NCI-H2081 (cell line): Measurements from ENCODE around the gene ZCCHC4.
A peak's percentile ranks its signal among the peaks of the same experiment; 100 is the strongest.

Experiments used
- DNase-seq, 2 experiments: peaks; one replicate each; lab custom pipeline; 2025; lab: John Stamatoyannopoulos, UW

The ZCCHC4 gene, protein sequence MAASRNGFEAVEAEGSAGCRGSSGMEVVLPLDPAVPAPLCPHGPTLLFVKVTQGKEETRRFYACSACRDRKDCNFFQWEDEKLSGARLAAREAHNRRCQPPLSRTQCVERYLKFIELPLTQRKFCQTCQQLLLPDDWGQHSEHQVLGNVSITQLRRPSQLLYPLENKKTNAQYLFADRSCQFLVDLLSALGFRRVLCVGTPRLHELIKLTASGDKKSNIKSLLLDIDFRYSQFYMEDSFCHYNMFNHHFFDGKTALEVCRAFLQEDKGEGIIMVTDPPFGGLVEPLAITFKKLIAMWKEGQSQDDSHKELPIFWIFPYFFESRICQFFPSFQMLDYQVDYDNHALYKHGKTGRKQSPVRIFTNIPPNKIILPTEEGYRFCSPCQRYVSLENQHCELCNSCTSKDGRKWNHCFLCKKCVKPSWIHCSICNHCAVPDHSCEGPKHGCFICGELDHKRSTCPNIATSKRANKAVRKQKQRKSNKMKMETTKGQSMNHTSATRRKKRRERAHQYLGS

GRCh38 chr4:25312496-25313200, at the start of gene ZCCHC4:
ZCCHC4 (plus strand) TSS chr4:25312774; CDS start chr4:25312810, 36 bp downstream.
- DNase-seq: peak; percentile 91 to 92

DNA sequence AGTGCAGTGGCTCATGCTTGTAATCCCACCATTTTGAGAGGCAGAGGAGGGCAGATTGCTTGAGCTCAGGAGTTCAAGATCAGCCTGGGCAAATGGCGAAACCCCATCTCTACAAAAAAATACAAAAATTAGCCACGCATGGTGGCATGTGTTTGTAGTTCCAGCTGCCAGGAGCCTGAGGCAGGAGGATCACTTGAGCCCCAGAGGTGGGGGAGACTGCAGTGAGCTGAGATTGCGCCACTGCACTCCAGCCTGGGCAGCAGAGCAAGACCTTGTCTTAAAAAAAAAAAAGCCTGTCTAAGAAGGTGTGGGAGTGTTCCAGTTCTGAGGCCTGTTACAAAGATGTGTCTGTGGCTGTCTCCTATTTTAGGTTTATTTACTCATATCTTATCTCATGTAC, 40.7 kb upstream of the ZCCHC4 start:
- no peak for DNase-seq

DNA sequence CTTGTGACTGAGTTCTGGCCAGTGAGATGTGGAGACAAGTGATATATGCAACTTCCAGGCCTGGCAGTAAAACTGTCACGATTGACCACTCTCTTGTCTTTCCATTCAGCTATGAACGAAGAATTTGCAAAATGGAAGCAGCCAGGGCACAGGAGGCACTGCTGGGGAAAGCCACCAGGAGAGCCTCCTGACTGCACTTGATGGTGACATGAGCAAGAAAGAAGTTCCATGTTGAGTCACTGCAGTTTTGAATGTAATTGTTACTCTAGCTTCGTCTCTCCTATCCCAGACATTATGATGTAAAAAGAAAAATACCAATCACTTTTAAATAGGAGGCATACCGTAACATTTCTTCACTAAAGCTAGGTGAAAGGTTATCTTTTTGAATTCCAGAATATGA, 32.4 kb upstream of the ZCCHC4 start:
- no peak for DNase-seq

- no peak for DNase-seq
These were observed 28.6 kb upstream of the ZCCHC4 start for GRCh38 chr4:25283948-25284347.

- no peak for DNase-seq
These were observed 28.1 kb upstream of the ZCCHC4 start for GRCh38 chr4:25284466-25284865.

GRCh38 chr4:25290490-25291067, 22.0 kb upstream of the ZCCHC4 start:
- no peak for DNase-seq

DNA sequence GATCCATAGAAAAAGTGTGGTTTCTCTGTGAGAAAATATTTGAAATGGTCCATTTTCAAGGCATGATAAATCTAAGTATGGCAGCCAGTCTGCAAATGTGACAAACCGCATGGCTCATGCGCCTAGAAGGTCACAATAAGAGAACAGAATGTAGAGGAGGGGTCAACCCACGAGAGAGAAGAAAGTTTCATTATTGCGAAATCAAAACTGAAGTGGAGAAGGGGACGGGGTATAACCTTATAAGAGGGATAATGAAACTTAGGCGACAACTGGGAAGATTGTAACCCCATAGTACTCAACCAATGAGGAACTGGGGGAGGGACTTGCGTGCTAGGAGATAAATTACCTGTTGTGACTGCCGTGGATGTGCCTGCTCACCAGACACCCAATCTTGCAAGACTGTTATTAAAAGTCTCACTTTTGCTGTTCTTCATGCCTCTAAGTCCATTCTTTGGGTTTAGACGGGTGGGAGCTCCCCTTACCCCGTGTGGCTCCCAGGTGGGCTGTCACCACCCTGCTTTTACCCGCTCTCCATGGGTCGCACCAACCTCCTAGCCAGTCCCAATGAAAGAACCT, 21.3 kb upstream of the ZCCHC4 start:
- no peak for DNase-seq

DNA sequence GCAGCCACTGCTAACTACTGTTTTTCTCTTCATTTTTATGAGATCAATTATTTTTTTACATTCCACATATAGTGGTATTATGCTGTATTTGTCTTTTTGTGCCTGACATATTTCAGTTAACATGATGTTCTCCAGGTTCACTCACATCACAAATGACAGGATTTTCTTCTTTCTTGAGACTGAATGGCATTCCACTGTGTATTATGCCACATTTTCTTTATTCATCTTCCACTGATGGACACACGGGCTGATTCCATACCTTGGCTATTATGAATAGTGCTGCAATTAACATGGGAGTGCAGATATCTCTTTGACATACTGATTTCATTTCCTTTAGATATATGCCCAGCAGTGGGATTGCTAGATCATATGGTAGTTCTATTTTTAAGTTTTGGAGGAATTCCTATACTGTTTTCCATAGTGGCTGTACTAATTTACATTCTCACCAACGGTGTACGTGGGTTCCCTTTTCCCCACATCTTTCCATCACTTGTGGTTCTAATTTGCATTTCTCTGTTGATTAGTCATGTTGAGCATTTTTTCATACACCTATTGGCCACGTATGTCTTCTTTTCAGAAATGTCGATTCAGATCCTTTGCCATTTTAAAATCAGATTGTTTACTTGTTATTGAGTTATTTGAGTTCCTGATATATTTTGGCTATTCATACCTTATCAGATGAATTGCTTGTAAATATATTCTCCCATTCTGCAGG, 14.9 kb upstream of the ZCCHC4 start:
- no peak for DNase-seq

DNA sequence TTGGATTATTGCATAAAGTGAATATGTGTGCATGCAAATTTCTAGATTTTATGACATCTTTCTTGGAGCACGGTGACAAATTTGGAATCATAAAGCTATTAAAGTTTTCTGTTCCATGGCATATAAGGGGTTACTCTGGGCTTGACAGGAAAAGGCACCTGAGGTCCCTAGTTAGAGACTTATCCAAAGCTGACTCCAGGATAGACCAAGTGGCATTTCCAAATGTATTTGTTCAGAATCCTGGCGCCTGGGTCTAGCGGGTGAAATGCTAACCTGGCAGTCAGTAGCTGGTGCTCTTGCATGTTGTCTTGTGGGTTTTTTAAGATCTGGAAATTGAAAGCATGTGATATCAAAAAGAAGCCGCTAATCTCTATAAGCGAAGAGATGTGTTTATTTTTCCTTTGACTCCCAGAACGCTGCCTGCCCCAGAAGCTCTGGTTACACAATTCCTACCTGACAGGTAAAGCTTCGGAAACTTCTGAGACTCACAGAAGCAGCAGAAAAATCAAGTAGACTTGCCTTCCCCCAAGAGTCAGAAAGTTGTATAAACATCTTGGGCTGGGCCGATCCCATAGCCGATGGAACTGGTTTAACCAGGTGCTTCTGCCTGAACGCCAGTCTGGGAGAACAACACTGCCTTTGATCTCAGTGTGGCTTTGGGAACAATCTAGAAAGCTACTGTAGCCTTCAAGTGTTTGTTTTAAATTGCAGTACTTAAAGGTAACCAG, 12.9 kb upstream of the ZCCHC4 start:
- DNase-seq: no peak

DNA sequence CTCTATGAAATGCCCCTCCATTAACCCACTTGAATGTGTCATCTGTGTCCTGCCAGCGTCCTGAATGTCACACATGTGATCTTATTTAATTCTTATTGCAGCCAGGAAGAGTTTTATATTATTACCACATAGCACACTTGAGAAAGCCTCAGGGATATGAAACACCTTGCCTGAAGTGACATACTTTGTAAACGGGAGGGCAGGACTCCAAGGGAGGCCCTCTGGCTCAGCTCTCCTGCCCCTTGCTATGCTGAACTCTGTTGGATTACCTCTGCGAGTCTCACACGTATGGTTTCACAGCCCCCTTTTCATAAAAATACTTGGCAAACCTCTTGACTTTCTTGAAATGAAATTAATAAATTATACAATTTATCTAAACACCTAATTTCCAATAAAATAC, 11.1 kb upstream of the ZCCHC4 start:
- no peak for DNase-seq

- DNase-seq: no peak
These were observed 9.9 kb upstream of the ZCCHC4 start for GRCh38 chr4:25302626-25303025.

DNA sequence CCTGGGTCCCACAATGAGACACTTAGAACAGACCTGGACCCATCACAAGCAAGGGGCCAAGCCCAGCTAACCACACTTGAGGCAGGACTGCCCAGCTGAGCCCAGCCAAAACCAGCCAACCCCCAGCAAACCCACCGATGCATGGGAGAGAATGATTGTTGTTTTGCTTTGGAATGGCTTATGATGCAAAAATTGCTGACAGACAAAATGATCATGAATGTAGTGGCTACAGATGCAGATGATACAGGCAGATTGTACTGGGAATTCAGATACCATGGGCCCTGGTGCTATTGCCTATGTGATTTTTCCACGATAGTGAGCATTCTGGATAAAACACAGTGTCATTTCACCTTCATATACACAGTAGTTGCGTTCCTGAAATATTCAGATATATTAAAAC, 9.0 kb upstream of the ZCCHC4 start:
- no peak for DNase-seq

GRCh38 chr4:25306518-25307057, 6.0 kb upstream of the ZCCHC4 start:
- DNase-seq: no peak

GRCh38 chr4:25307596-25307995, 5.0 kb upstream of the ZCCHC4 start:
- DNase-seq: no peak

GRCh38 chr4:25308306-25308705, 4.3 kb upstream of the ZCCHC4 start:
- DNase-seq: no peak

DNA sequence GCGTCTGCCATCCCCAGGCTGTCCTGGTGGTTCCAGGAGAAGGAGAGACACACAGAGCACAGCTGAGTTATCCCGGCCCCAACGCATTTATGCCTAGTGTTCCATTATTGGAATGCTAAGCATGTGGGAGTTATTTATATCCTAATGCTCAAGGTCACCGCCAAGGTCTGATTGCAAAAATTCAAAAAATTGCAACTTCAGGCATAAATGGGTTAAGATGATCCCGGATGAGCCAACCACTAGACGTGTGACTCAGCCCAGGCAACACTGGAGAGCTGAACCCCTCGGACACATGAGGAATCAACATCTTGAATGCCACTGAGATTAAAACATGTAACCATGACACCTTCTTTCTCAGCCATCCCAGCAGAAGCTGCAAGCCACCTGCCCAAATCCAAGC, 3.8 kb upstream of the ZCCHC4 start:
- DNase-seq: no peak

DNA sequence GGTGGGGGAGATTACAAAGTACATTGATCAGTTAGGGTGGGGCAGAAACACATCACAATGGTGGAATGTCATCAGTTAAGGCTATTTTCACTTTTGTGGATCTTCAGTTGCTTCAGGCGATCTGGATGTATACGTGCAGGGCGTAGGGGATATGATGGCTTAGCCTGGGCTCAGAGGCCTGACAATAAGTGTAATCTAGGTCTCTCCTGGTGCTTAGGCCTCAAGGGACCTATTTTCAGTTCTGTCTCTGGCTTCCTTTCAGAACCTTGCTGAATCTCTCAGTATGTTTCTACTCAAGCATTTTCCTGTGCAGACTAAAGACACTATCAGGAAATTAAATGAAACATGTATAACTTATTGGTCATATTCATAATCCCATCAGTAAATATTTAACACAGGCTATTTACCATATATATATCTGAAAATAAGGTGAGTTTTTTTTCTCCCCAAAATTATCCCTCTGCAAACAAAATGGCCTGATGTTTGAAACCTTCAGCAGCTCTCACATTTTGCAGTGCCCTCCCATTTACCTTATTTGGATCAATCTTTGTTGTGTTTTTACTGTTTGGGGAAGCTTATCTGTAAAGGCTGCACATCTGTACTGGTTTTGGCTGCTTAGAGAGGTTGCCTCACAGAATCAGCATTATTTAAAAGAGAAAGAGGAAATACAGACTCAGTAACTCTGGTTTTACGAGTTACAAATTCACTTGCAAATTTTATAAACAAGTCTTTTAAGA, 2.3 kb upstream of the ZCCHC4 start:
- DNase-seq: no peak

GRCh38 chr4:25310803-25311166, 1.8 kb upstream of the ZCCHC4 start:
- no peak for DNase-seq

DNA sequence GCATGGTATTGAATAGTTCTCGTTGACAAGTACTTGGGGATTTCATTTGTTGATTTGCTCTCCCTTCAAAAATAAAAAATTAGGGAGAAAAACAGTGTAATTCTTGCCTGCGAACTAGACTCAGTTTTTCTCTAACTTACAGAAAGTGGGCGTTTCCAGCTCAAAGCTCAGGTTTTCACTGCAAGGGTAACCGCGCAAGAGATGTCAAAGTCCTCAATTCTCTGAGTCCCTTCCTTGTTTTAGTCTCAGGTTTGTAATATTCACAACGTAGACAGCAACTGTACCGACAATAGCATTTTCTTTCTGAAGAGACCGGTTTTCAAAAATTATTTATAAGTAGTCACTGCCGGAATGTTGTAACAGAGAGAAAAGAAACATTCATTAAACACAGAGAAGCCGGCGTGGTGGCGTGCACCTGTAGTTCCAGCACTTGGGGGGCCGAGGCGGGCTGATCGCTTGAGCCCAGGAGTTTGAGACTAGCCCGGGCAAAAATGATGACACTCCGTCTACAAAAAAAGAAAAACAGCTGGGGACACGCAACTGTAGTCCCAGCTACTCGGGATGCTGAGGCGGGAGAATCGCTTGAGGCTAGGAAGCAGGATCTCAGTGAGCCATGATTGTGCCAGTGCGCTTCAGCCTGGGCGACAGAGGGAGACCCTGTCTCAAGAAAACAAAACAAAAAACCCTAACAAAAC, 774 bp downstream of the ZCCHC4 start:
- DNase-seq: no peak

DNA sequence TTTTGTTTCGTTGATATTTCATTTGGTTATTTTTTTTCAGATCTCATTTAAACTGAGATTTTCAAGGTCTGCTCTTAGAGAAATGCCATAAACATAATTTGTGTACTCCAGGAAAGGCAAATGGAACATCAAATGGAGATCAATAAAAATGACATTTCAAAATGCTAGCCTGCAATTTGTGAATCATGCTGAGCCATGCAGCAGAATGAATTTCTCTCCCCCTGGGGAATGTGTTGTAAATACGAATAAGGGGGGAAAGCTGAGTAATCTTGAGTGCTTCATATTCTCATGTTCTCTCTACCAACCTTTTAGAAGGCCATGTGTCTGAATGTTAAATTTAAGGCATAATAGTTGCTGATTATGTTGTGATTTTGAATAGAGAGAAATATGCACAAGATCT, 7.8 kb downstream of the ZCCHC4 start:
- no peak for DNase-seq
